ENCODE measurements around the gene GPC6.

The GPC6 gene

GRCh38 chr13:93755341-93755740 lies 528.7 kb downstream of the GPC6 start:
- H3K4me3 ChIP-seq (ENCODE audit: low read length), result no peak overlapping the region
- TF ChIP-seq, protein P1, sequence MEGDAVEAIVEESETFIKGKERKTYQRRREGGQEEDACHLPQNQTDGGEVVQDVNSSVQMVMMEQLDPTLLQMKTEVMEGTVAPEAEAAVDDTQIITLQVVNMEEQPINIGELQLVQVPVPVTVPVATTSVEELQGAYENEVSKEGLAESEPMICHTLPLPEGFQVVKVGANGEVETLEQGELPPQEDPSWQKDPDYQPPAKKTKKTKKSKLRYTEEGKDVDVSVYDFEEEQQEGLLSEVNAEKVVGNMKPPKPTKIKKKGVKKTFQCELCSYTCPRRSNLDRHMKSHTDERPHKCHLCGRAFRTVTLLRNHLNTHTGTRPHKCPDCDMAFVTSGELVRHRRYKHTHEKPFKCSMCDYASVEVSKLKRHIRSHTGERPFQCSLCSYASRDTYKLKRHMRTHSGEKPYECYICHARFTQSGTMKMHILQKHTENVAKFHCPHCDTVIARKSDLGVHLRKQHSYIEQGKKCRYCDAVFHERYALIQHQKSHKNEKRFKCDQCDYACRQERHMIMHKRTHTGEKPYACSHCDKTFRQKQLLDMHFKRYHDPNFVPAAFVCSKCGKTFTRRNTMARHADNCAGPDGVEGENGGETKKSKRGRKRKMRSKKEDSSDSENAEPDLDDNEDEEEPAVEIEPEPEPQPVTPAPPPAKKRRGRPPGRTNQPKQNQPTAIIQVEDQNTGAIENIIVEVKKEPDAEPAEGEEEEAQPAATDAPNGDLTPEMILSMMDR (conservative IDR thresholded peaks at IDR 0.05; ENCODE audit: low read length), result no peak
- DNase-seq (ENCODE audit: low read depth), result no peak

- DNase-seq (ENCODE audit: low read depth), result peak; percentile 11
- H3K4me3 ChIP-seq (ENCODE audit: low read length), result no peak overlapping the region
- TF ChIP-seq, protein P1 (conservative IDR thresholded peaks at IDR 0.05; ENCODE audit: low read length), result no peak
Measured at GRCh38 chr13:93758575-93758974, 532.0 kb downstream of the GPC6 start.

- TF ChIP-seq, protein P1 (conservative IDR thresholded peaks at IDR 0.05; ENCODE audit: low read length), result no peak
- DNase-seq (ENCODE audit: low read depth), result no peak
- no peak overlapping the region for H3K4me3 ChIP-seq (ENCODE audit: low read length)
Measured at GRCh38 chr13:93762708-93763426, 536.3 kb downstream of the GPC6 start.

DNA sequence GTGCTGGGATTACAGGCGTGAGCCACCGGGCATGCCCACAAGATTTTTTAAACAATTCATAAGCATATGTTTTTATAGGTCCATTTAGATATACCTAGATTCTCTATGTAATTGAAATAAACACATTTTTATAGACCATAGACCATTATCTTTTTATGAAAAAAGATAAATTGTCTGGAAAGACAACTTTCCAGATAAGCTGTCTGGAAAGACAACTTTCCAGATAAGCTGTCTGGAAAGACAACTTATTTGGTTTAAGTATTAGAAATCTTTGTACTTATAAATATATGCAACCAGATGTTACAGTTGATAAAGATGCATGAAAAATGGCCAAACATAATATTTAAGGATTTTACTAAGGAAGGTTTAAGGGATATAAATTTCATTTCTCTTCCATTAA lies 538.5 kb downstream of the GPC6 start:
- TF ChIP-seq, protein P1 (conservative IDR thresholded peaks at IDR 0.05; ENCODE audit: low read length), result no peak
- no peak for DNase-seq (ENCODE audit: low read depth)

DNA sequence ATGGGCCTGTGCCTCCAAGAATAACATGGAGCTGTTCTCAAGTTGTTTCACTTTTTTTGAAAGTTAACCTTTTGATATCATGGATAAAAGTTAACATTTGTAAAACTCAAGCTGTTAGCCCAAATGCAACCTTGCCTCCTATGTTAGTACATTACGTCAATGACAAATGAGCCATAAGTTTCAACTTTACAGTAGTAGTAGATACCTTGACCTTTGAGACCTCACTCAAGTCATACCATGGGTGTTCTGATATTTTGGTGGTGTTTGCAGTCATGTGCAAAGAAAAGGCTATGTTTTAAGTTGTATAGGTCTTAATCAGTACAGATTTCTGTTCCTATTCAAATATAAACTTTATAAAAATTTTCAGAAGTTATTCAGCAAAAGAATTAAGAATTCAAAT lies 539.2 kb downstream of the GPC6 start:
- DNase-seq (ENCODE audit: low read depth), result no peak
- TF ChIP-seq, protein P1 (conservative IDR thresholded peaks at IDR 0.05; ENCODE audit: low read length), result no peak
- H3K4me3 ChIP-seq (ENCODE audit: low read length), result no peak overlapping the region

More for the DNA sequence above, 538.5 kb downstream of the GPC6 start:
- H3K4me3 ChIP-seq (ENCODE audit: low read length), result no peak overlapping the region

DNA sequence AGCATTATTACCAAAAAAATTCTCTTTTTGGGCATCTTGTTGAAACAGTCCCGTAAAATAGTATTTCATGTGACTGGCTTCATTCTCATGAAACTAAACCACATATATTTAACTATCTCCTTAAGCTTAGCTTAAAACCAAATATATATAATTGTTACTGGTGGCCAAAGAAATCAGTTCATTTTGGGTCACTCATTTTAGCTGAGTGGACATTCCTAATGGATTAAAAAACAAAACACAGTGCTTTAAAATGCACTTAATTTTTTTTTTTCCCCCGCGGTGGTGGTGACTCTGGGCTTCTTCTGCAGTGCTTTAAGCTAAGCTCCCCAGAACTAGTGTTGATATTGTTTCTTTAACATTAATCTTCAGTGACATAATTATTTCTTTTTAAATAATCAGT lies 540.1 kb downstream of the GPC6 start:
- DNase-seq (ENCODE audit: low read depth), result no peak
- no peak overlapping the region for H3K4me3 ChIP-seq (ENCODE audit: low read length)
- TF ChIP-seq, protein P1 (conservative IDR thresholded peaks at IDR 0.05; ENCODE audit: low read length), result no peak

GRCh38 chr13:93767180-93767916 lies 540.7 kb downstream of the GPC6 start:
- DNase-seq (ENCODE audit: low read depth), result no peak
- H3K4me3 ChIP-seq (ENCODE audit: low read length), result no peak overlapping the region

More at GRCh38 chr13:93767180-93767916, 540.7 kb downstream of the GPC6 start:
- TF ChIP-seq, protein P1 (conservative IDR thresholded peaks at IDR 0.05; ENCODE audit: low read length), result no peak
